IMR-90 (cell line): ENCODE results near the gene NFKB1. TPM values are rescaled to one million over a fixed set of nuclear protein-coding genes. Genes with fewer than 3 reads are reported as not detected.
A peak's percentile ranks its signal among the peaks of the same experiment; 100 is the strongest.

ENCODE experiments used
- ATAC-seq: fragments of 200-7000 bp; cut with Tn5 transposase; 2 replicates; pipeline ENCODE4 v1.9.1; 2020; ENCODE audit warnings: low read depth, mild to moderate bottlenecking, moderate library complexity
- BruUV-seq: library from RNA; stranded (reverse); fragments of 400-500 nt; replicated peaks from 2 replicates; lab custom pipeline; 2021; lab: Mats Ljungman, UMichigan
- CTCF ChIA-PET: fragments of 300-600 bp; formaldehyde crosslinking; extraction: SDS; loops from one replicate; lab custom pipeline; 2021; ENCODE audit warnings: antibody characterized with exemption; lab: Yijun Ruan, JAX
- POLR2A ChIA-PET: fragments of 300-600 bp; sonication (Branson Sonifier 250); formaldehyde crosslinking; loops from one replicate; lab custom pipeline; 2022; ENCODE audit warnings: antibody characterized with exemption; ENCODE audit not compliant: unreplicated experiment; lab: Charles Lee
- DNase-seq: peaks from one replicate; pipeline ENCODE4 v3.0.0; 2013
- H2AFZ ChIP-seq: replicated peaks from 2 replicates; pipeline ENCODE3; 2013; ENCODE audit warnings: low read length, mild to moderate bottlenecking; ENCODE audit not compliant: poor library complexity
- H2AK5ac ChIP-seq: 2 replicates; pipeline ENCODE4 v1.6.1; 2013; ENCODE audit warnings: low read depth, low read length, inconsistent platforms
- H2AK9ac ChIP-seq: replicated peaks from 2 replicates; pipeline ENCODE3; 2013; ENCODE audit warnings: mild to moderate bottlenecking, low read depth, low read length, moderate library complexity; ENCODE audit not compliant: poor library complexity
- H2BK120ac ChIP-seq: 2 replicates; pipeline ENCODE4 v1.6.1; 2013; ENCODE audit warnings: low read depth, low read length, inconsistent platforms
- H2BK15ac ChIP-seq: 3 replicates; pipeline ENCODE4 v1.6.1; 2013; ENCODE audit warnings: low read depth, low read length, inconsistent platforms
- H2BK20ac ChIP-seq: 2 replicates; pipeline ENCODE4 v1.6.1; 2013; ENCODE audit warnings: low read depth, mild to moderate bottlenecking, inconsistent platforms, low read length, moderate library complexity
- H2BK5ac ChIP-seq: 2 replicates; pipeline ENCODE4 v1.6.1; 2013; ENCODE audit warnings: mild to moderate bottlenecking, low read depth, low read length, inconsistent platforms; ENCODE audit not compliant: poor library complexity, severe bottlenecking
- H3K14ac ChIP-seq: replicated peaks from 2 replicates; pipeline ENCODE4 v1.6.1; 2013; ENCODE audit warnings: low read depth, low read length, inconsistent platforms
- H3K18ac ChIP-seq: 2 replicates; pipeline ENCODE4 v1.6.1; 2013; ENCODE audit warnings: low read depth, low read length, control low read depth
- H3K23ac ChIP-seq: 2 replicates; pipeline ENCODE4 v1.6.1; 2013; ENCODE audit warnings: low read depth, low read length, inconsistent platforms
- H3K27ac ChIP-seq: 2 replicates; pipeline ENCODE4 v1.5.1; 2013; ENCODE audit warnings: mild to moderate bottlenecking, control low read depth, low read length; ENCODE audit not compliant: insufficient read depth
- H3K27me3 ChIP-seq: 2 replicates; pipeline ENCODE4 v1.6.1; 2013; ENCODE audit warnings: low read length; ENCODE audit not compliant: control insufficient read depth, insufficient read depth
- H3K36me3 ChIP-seq: 2 replicates; pipeline ENCODE4 v1.6.1; 2013; ENCODE audit warnings: low read length, mixed read lengths; ENCODE audit not compliant: control insufficient read depth, insufficient read depth
- H3K4ac ChIP-seq: 2 replicates; pipeline ENCODE4 v1.6.1; 2013; ENCODE audit warnings: low read depth, low read length, inconsistent platforms
- H3K4me1 ChIP-seq: 2 replicates; pipeline ENCODE4 v1.6.1; 2013; ENCODE audit warnings: low read length, mixed read lengths; ENCODE audit not compliant: control insufficient read depth, insufficient read depth
- H3K4me2 ChIP-seq: 2 replicates; pipeline ENCODE4 v1.6.1; 2013; ENCODE audit warnings: low read depth, mild to moderate bottlenecking, control low read depth, low read length, moderate library complexity
- H3K4me3 ChIP-seq: 2 replicates; pipeline ENCODE4 v1.5.1; 2013; ENCODE audit warnings: low read depth, mild to moderate bottlenecking, control low read depth, low read length, moderate library complexity; ENCODE audit not compliant: insufficient read depth
- H3K56ac ChIP-seq: 2 replicates; pipeline ENCODE4 v1.6.1; 2013; ENCODE audit warnings: low read length, inconsistent platforms; ENCODE audit not compliant: insufficient read depth; ENCODE audit errors: extremely low read depth
- H3K79me1 ChIP-seq, 2 experiments: 2 replicates each; pipeline ENCODE4 v1.6.1; 2013; ENCODE audit warnings: low read length in 2 of 2, inconsistent platforms in 1 of 2, low read depth in 1 of 2
- H3K9ac ChIP-seq: 2 replicates; pipeline ENCODE4 v1.6.1; 2013; ENCODE audit warnings: low read depth, low read length, control low read depth
- H3K9me1 ChIP-seq: 2 replicates; pipeline ENCODE4 v1.6.1; 2013; ENCODE audit warnings: low read length, inconsistent platforms; ENCODE audit not compliant: insufficient read depth
- H3K9me3 ChIP-seq: 2 replicates; pipeline ENCODE4 v1.6.1; 2013; ENCODE audit warnings: low read length; ENCODE audit not compliant: control insufficient read depth, insufficient read depth
- H4K20me1 ChIP-seq: 2 replicates; pipeline ENCODE4 v1.6.1; 2013; ENCODE audit warnings: low read length, inconsistent platforms; ENCODE audit not compliant: insufficient read depth
- H4K5ac ChIP-seq: 2 replicates; pipeline ENCODE4 v1.6.1; 2013; ENCODE audit warnings: mild to moderate bottlenecking, low read depth, low read length, control low read depth
- H4K8ac ChIP-seq, 2 experiments: 2 replicates each; pipeline ENCODE4 v1.6.1; 2013; ENCODE audit warnings: low read depth in 2 of 2, low read length in 2 of 2, control low read depth in 1 of 2, inconsistent platforms in 1 of 2
- H4K91ac ChIP-seq: 2 replicates; pipeline ENCODE4 v1.6.1; 2013; ENCODE audit warnings: low read depth, low read length, inconsistent platforms; ENCODE audit not compliant: insufficient read depth
- BHLHE40 ChIP-seq: fragments of 150-350 bp; IDR thresholded peaks from 2 replicates; pipeline ENCODE4 v1.6.1; 2016; ENCODE audit warnings: mild to moderate bottlenecking, low read depth, low read length
- CEBPB ChIP-seq: IDR thresholded peaks from 2 replicates; pipeline ENCODE4 v1.6.1; 2012; ENCODE audit warnings: low read depth, low read length, improper control_type of control experiment
- CHD1 ChIP-seq: IDR thresholded peaks from 2 replicates; pipeline ENCODE4 v1.6.1; 2012; ENCODE audit warnings: low read depth, low read length, improper control_type of control experiment
- CTCF ChIP-seq: conservative IDR thresholded peaks from 2 replicates; pipeline ENCODE4 v1.5.1; 2012; ENCODE audit warnings: mild to moderate bottlenecking, low read depth, low read length, improper control_type of control experiment
- ELK1 ChIP-seq: fragments of 150-350 bp; IDR thresholded peaks from 2 replicates; pipeline ENCODE4 v1.6.1; 2016; ENCODE audit warnings: low read depth, mild to moderate bottlenecking, low read length, moderate library complexity, borderline replicate concordance
- FOS ChIP-seq: fragments of 150-350 bp; IDR thresholded peaks from 2 replicates; pipeline ENCODE4 v1.6.1; 2016; ENCODE audit warnings: low read depth, low read length
- MAFK ChIP-seq: IDR thresholded peaks from 2 replicates; pipeline ENCODE4 v1.6.1; 2012; ENCODE audit warnings: low read depth, low read length, improper control_type of control experiment
- MAZ ChIP-seq: IDR thresholded peaks from 2 replicates; pipeline ENCODE4 v1.6.1; 2012; ENCODE audit warnings: low read depth, mild to moderate bottlenecking, low read length, improper control_type of control experiment, moderate library complexity, borderline replicate concordance
- MXI1 ChIP-seq: IDR thresholded peaks from 2 replicates; pipeline ENCODE4 v1.6.1; 2012; ENCODE audit warnings: low read depth, mild to moderate bottlenecking, low read length, moderate library complexity, borderline replicate concordance
- NFE2L2 ChIP-seq: fragments of 150-350 bp; IDR thresholded peaks from 2 replicates; pipeline ENCODE4 v1.6.1; 2016; ENCODE audit warnings: low read depth, mild to moderate bottlenecking, low read length
- POLR2A ChIP-seq: IDR thresholded peaks from 2 replicates; pipeline ENCODE4 v1.6.1; 2012; ENCODE audit warnings: mild to moderate bottlenecking, low read depth, low read length
- RAD21 ChIP-seq: IDR thresholded peaks from 2 replicates; pipeline ENCODE4 v1.6.1; 2012; ENCODE audit warnings: low read length, improper control_type of control experiment
- RCOR1 ChIP-seq: IDR thresholded peaks from 2 replicates; pipeline ENCODE4 v1.6.1; 2012; ENCODE audit warnings: mild to moderate bottlenecking, low read length, improper control_type of control experiment; ENCODE audit not compliant: insufficient replicate concordance
- RFX5 ChIP-seq: IDR thresholded peaks from 2 replicates; pipeline ENCODE4 v1.8.0; 2012; ENCODE audit warnings: low read depth, mild to moderate bottlenecking, low read length, moderate library complexity
- SMC3 ChIP-seq: fragments of 150-350 bp; IDR thresholded peaks from 2 replicates; pipeline ENCODE4 v1.6.1; 2016; ENCODE audit warnings: low read depth, mild to moderate bottlenecking, antibody characterized with exemption, low read length, moderate library complexity
- WGBS, 2 experiments: methylation state at CpG; one replicate each; pipeline versions ENCODE4 v1.1.5 to v1.1.7; 2013; ENCODE audit warnings: missing lambda C conversion rate in 2 of 2; ENCODE audit not compliant: insufficient read length in 1 of 2; ENCODE audit errors: extremely low coverage in 2 of 2; 5-methylcytosine and 5-hydroxymethylcytosine counted together
- dilution Hi-C: fragments of 300-500 bp; cut with HindIII; formaldehyde crosslinking; loops from one replicate; pipeline ENCODE4 v1.14.3; 2018; ENCODE audit warnings: low sequenced_read_pairs; ENCODE audit not compliant: unreplicated experiment
- in situ Hi-C: fragments of 300-500 bp; cut with MboI; formaldehyde crosslinking; loops from 3 replicates; pipeline ENCODE4 v1.14.3; 2019; ENCODE audit warnings: low sequenced_read_pairs, inconsistent platforms, mixed read lengths
- intact Hi-C: fragments of 100-400 bp; cut with micrococcal nuclease; formaldehyde crosslinking; loops from 2 replicates; pipeline ENCODE4 v1.10.0; 2022
- polyA plus RNA-seq, 3 experiments: library from polyadenylated mRNA; depleted of rRNA; stranded (reverse); fragments of >200 nt; gene quantifications; 2 replicates each; pipeline ENCODE4 v1.2.3, GENCODE V29; 2012; ENCODE audit warnings: low replicate concordance in 1 of 3
- total RNA-seq: library from RNA; depleted of rRNA; stranded (reverse); fragments of >200 nt; gene quantifications from 2 replicates; pipeline ENCODE4 v1.2.3, GENCODE V29; 2012

The NFKB1 gene
- total and polyA plus RNA-seq, 2 of the 4 experiments (the other 2 are of a cell fraction), result 19.8 to 24.6 TPM

GRCh38 chr4:102527695-102528283 is 26.6 kb downstream of the NFKB1 start:
- no peak overlapping the region for H2BK15ac ChIP-seq
- peaks cover 2% of the 10 kb centered on the region for H3K36me3 ChIP-seq
- peak overlapping the region; percentile 33; the same call in 1 of the 2 replicates for H3K23ac ChIP-seq
- H3K27me3 ChIP-seq, result no peaks in the 10 kb centered on the region
- H2AK5ac ChIP-seq, result no peak overlapping the region
- CTCF ChIA-PET, result no interaction called here
- no peak overlapping the region for H4K8ac ChIP-seq
- no peak overlapping the region for H2BK5ac ChIP-seq
- H4K91ac ChIP-seq, result no peak overlapping the region
- dilution Hi-C loops (no loop called here), intact Hi-C loops (no loop called here), in situ Hi-C loops (no loop called here)
- H3K4me2 ChIP-seq, result no peak overlapping the region; the same call in 1 of the 2 replicates
- no peak overlapping the region for H3K4me3 ChIP-seq
- no peak overlapping the region for H2AFZ ChIP-seq
- no peak overlapping the region for H3K27ac ChIP-seq
- H2BK20ac ChIP-seq, result no peak overlapping the region
- H2AK9ac ChIP-seq, result no peak overlapping the region
- no peak for DNase-seq
- no peak overlapping the region for H3K56ac ChIP-seq
- no peak overlapping the region for H3K4ac ChIP-seq
- WGBS, 2 experiments, result 60% methylated on average over 1 of the region's 7 CpGs; no CpG with 5 or more reads in 1 of the 2 experiments
- H3K9me3 ChIP-seq, result no peaks in the 10 kb centered on the region
- peaks cover 12% of the 10 kb centered on the region; the same call in 1 of the 2 replicates for H4K20me1 ChIP-seq
- peaks cover 9% of the 10 kb centered on the region for H3K9me1 ChIP-seq
- H3K4me1 ChIP-seq, result peaks cover 4% of the 10 kb centered on the region; the same call in 1 of the 2 replicates
- no peak overlapping the region for H3K14ac ChIP-seq
- TF ChIP-seq BHLHE40 (no peak), CTCF (no peak), CEBPB (no peak), MAFK (no peak), NFE2L2 (no peak), FOS (no peak), RAD21 (no peak), SMC3 (no peak), MAZ (no peak), RCOR1 (no peak), MXI1 (no peak), CHD1 (no peak), RFX5 (no peak), POLR2A (no peak), ELK1 (no peak)
- peaks cover 21 to 30% of the 10 kb centered on the region in 2 experiments for H3K79me1 ChIP-seq
- POLR2A ChIA-PET, result no interaction called here
- no peak overlapping the region for H2BK120ac ChIP-seq
- no peak overlapping the region for H3K18ac ChIP-seq
- H4K5ac ChIP-seq, result no peak overlapping the region
- H3K9ac ChIP-seq, result no peak overlapping the region
- BruUV-seq, result no TSS peak
- ATAC-seq, result peak; percentile 58
